IMR-90 (cell line): ENCODE measurements around the gene IRS2. TPM values are rescaled to one million over a fixed set of nuclear protein-coding genes. Genes with fewer than 3 reads are reported as not detected.

Experiments used
- ATAC-seq: fragments of 200-7000 bp; cut with Tn5 transposase; 2 replicates; pipeline ENCODE4 v1.9.1; 2020; ENCODE audit warnings: low read depth, mild to moderate bottlenecking, moderate library complexity
- BruUV-seq: library from RNA; stranded (reverse); fragments of 400-500 nt; replicated peaks from 2 replicates; lab custom pipeline; 2021; lab: Mats Ljungman, UMichigan
- CTCF ChIA-PET: fragments of 300-600 bp; formaldehyde crosslinking; extraction: SDS; loops from one replicate; lab custom pipeline; 2021; ENCODE audit warnings: antibody characterized with exemption; lab: Yijun Ruan, JAX
- POLR2A ChIA-PET: fragments of 300-600 bp; sonication (Branson Sonifier 250); formaldehyde crosslinking; loops from one replicate; lab custom pipeline; 2022; ENCODE audit warnings: antibody characterized with exemption; ENCODE audit not compliant: unreplicated experiment; lab: Charles Lee
- DNase-seq: peaks from one replicate; pipeline ENCODE4 v3.0.0; 2013
- H2AFZ ChIP-seq: replicated peaks from 2 replicates; pipeline ENCODE3; 2013; ENCODE audit warnings: low read length, mild to moderate bottlenecking; ENCODE audit not compliant: poor library complexity
- H2AK5ac ChIP-seq: 2 replicates; pipeline ENCODE4 v1.6.1; 2013; ENCODE audit warnings: low read depth, low read length, inconsistent platforms
- H2AK9ac ChIP-seq: replicated peaks from 2 replicates; pipeline ENCODE3; 2013; ENCODE audit warnings: mild to moderate bottlenecking, low read depth, low read length, moderate library complexity; ENCODE audit not compliant: poor library complexity
- H2BK120ac ChIP-seq: 2 replicates; pipeline ENCODE4 v1.6.1; 2013; ENCODE audit warnings: low read depth, low read length, inconsistent platforms
- H2BK15ac ChIP-seq: 3 replicates; pipeline ENCODE4 v1.6.1; 2013; ENCODE audit warnings: low read depth, low read length, inconsistent platforms
- H2BK20ac ChIP-seq: 2 replicates; pipeline ENCODE4 v1.6.1; 2013; ENCODE audit warnings: low read depth, mild to moderate bottlenecking, inconsistent platforms, low read length, moderate library complexity
- H2BK5ac ChIP-seq: 2 replicates; pipeline ENCODE4 v1.6.1; 2013; ENCODE audit warnings: mild to moderate bottlenecking, low read depth, low read length, inconsistent platforms; ENCODE audit not compliant: poor library complexity, severe bottlenecking
- H3K14ac ChIP-seq: replicated peaks from 2 replicates; pipeline ENCODE4 v1.6.1; 2013; ENCODE audit warnings: low read depth, low read length, inconsistent platforms
- H3K18ac ChIP-seq: 2 replicates; pipeline ENCODE4 v1.6.1; 2013; ENCODE audit warnings: low read depth, low read length, control low read depth
- H3K23ac ChIP-seq: 2 replicates; pipeline ENCODE4 v1.6.1; 2013; ENCODE audit warnings: low read depth, low read length, inconsistent platforms
- H3K27ac ChIP-seq: 2 replicates; pipeline ENCODE4 v1.5.1; 2013; ENCODE audit warnings: mild to moderate bottlenecking, control low read depth, low read length; ENCODE audit not compliant: insufficient read depth
- H3K27me3 ChIP-seq: 2 replicates; pipeline ENCODE4 v1.6.1; 2013; ENCODE audit warnings: low read length; ENCODE audit not compliant: control insufficient read depth, insufficient read depth
- H3K36me3 ChIP-seq: 2 replicates; pipeline ENCODE4 v1.6.1; 2013; ENCODE audit warnings: low read length, mixed read lengths; ENCODE audit not compliant: control insufficient read depth, insufficient read depth
- H3K4ac ChIP-seq: 2 replicates; pipeline ENCODE4 v1.6.1; 2013; ENCODE audit warnings: low read depth, low read length, inconsistent platforms
- H3K4me1 ChIP-seq: 2 replicates; pipeline ENCODE4 v1.6.1; 2013; ENCODE audit warnings: low read length, mixed read lengths; ENCODE audit not compliant: control insufficient read depth, insufficient read depth
- H3K4me2 ChIP-seq: 2 replicates; pipeline ENCODE4 v1.6.1; 2013; ENCODE audit warnings: low read depth, mild to moderate bottlenecking, control low read depth, low read length, moderate library complexity
- H3K4me3 ChIP-seq: 2 replicates; pipeline ENCODE4 v1.5.1; 2013; ENCODE audit warnings: low read depth, mild to moderate bottlenecking, control low read depth, low read length, moderate library complexity; ENCODE audit not compliant: insufficient read depth
- H3K56ac ChIP-seq: 2 replicates; pipeline ENCODE4 v1.6.1; 2013; ENCODE audit warnings: low read length, inconsistent platforms; ENCODE audit not compliant: insufficient read depth; ENCODE audit errors: extremely low read depth
- H3K79me1 ChIP-seq, 2 experiments: 2 replicates each; pipeline ENCODE4 v1.6.1; 2013; ENCODE audit warnings: low read length in 2 of 2, inconsistent platforms in 1 of 2, low read depth in 1 of 2
- H3K9ac ChIP-seq: 2 replicates; pipeline ENCODE4 v1.6.1; 2013; ENCODE audit warnings: low read depth, low read length, control low read depth
- H3K9me1 ChIP-seq: 2 replicates; pipeline ENCODE4 v1.6.1; 2013; ENCODE audit warnings: low read length, inconsistent platforms; ENCODE audit not compliant: insufficient read depth
- H3K9me3 ChIP-seq: 2 replicates; pipeline ENCODE4 v1.6.1; 2013; ENCODE audit warnings: low read length; ENCODE audit not compliant: control insufficient read depth, insufficient read depth
- H4K20me1 ChIP-seq: 2 replicates; pipeline ENCODE4 v1.6.1; 2013; ENCODE audit warnings: low read length, inconsistent platforms; ENCODE audit not compliant: insufficient read depth
- H4K5ac ChIP-seq: 2 replicates; pipeline ENCODE4 v1.6.1; 2013; ENCODE audit warnings: mild to moderate bottlenecking, low read depth, low read length, control low read depth
- H4K8ac ChIP-seq, 2 experiments: 2 replicates each; pipeline ENCODE4 v1.6.1; 2013; ENCODE audit warnings: low read depth in 2 of 2, low read length in 2 of 2, control low read depth in 1 of 2, inconsistent platforms in 1 of 2
- H4K91ac ChIP-seq: 2 replicates; pipeline ENCODE4 v1.6.1; 2013; ENCODE audit warnings: low read depth, low read length, inconsistent platforms; ENCODE audit not compliant: insufficient read depth
- BHLHE40 ChIP-seq: fragments of 150-350 bp; IDR thresholded peaks from 2 replicates; pipeline ENCODE4 v1.6.1; 2016; ENCODE audit warnings: mild to moderate bottlenecking, low read depth, low read length
- CEBPB ChIP-seq: IDR thresholded peaks from 2 replicates; pipeline ENCODE4 v1.6.1; 2012; ENCODE audit warnings: low read depth, low read length, improper control_type of control experiment
- FOS ChIP-seq: fragments of 150-350 bp; IDR thresholded peaks from 2 replicates; pipeline ENCODE4 v1.6.1; 2016; ENCODE audit warnings: low read depth, low read length
- MAFK ChIP-seq: IDR thresholded peaks from 2 replicates; pipeline ENCODE4 v1.6.1; 2012; ENCODE audit warnings: low read depth, low read length, improper control_type of control experiment
- MAZ ChIP-seq: IDR thresholded peaks from 2 replicates; pipeline ENCODE4 v1.6.1; 2012; ENCODE audit warnings: low read depth, mild to moderate bottlenecking, low read length, improper control_type of control experiment, moderate library complexity, borderline replicate concordance
- MXI1 ChIP-seq: IDR thresholded peaks from 2 replicates; pipeline ENCODE4 v1.6.1; 2012; ENCODE audit warnings: low read depth, mild to moderate bottlenecking, low read length, moderate library complexity, borderline replicate concordance
- NFE2L2 ChIP-seq: fragments of 150-350 bp; IDR thresholded peaks from 2 replicates; pipeline ENCODE4 v1.6.1; 2016; ENCODE audit warnings: low read depth, mild to moderate bottlenecking, low read length
- POLR2A ChIP-seq: IDR thresholded peaks from 2 replicates; pipeline ENCODE4 v1.6.1; 2012; ENCODE audit warnings: mild to moderate bottlenecking, low read depth, low read length
- RAD21 ChIP-seq: IDR thresholded peaks from 2 replicates; pipeline ENCODE4 v1.6.1; 2012; ENCODE audit warnings: low read length, improper control_type of control experiment
- RCOR1 ChIP-seq: IDR thresholded peaks from 2 replicates; pipeline ENCODE4 v1.6.1; 2012; ENCODE audit warnings: mild to moderate bottlenecking, low read length, improper control_type of control experiment; ENCODE audit not compliant: insufficient replicate concordance
- RFX5 ChIP-seq: IDR thresholded peaks from 2 replicates; pipeline ENCODE4 v1.8.0; 2012; ENCODE audit warnings: low read depth, mild to moderate bottlenecking, low read length, moderate library complexity
- SMC3 ChIP-seq: fragments of 150-350 bp; IDR thresholded peaks from 2 replicates; pipeline ENCODE4 v1.6.1; 2016; ENCODE audit warnings: low read depth, mild to moderate bottlenecking, antibody characterized with exemption, low read length, moderate library complexity
- WGBS, 2 experiments: methylation state at CpG; one replicate each; pipeline versions ENCODE4 v1.1.5 to v1.1.7; 2013; ENCODE audit warnings: missing lambda C conversion rate in 2 of 2; ENCODE audit not compliant: insufficient read length in 1 of 2; ENCODE audit errors: extremely low coverage in 2 of 2; 5-methylcytosine and 5-hydroxymethylcytosine counted together
- dilution Hi-C: fragments of 300-500 bp; cut with HindIII; formaldehyde crosslinking; loops from one replicate; pipeline ENCODE4 v1.14.3; 2018; ENCODE audit warnings: low sequenced_read_pairs; ENCODE audit not compliant: unreplicated experiment
- in situ Hi-C: fragments of 300-500 bp; cut with MboI; formaldehyde crosslinking; loops from 3 replicates; pipeline ENCODE4 v1.14.3; 2019; ENCODE audit warnings: low sequenced_read_pairs, inconsistent platforms, mixed read lengths
- intact Hi-C: fragments of 100-400 bp; cut with micrococcal nuclease; formaldehyde crosslinking; loops from 2 replicates; pipeline ENCODE4 v1.10.0; 2022
- polyA plus RNA-seq, 3 experiments: library from polyadenylated mRNA; depleted of rRNA; stranded (reverse); fragments of >200 nt; gene quantifications; 2 replicates each; pipeline ENCODE4 v1.2.3, GENCODE V29; 2012; ENCODE audit warnings: low replicate concordance in 1 of 3
- total RNA-seq: library from RNA; depleted of rRNA; stranded (reverse); fragments of >200 nt; gene quantifications from 2 replicates; pipeline ENCODE4 v1.2.3, GENCODE V29; 2012
- TF ChIP-seq, protein P1 (sequence below): fragments of 150-350 bp; IDR thresholded peaks from 2 replicates; pipeline ENCODE4 v1.6.1; 2016; ENCODE audit warnings: low read depth, mild to moderate bottlenecking, low read length, moderate library complexity, borderline replicate concordance
- TF ChIP-seq, protein P2 (sequence below): conservative IDR thresholded peaks from 2 replicates; pipeline ENCODE4 v1.5.1; 2012; ENCODE audit warnings: mild to moderate bottlenecking, low read depth, low read length, improper control_type of control experiment
- TF ChIP-seq, protein P3 (sequence below): fragments of 150-350 bp; IDR thresholded peaks from 2 replicates; pipeline ENCODE4 v1.6.1; 2017; ENCODE audit warnings: mild to moderate bottlenecking, antibody characterized with exemption, low read length, low read depth

The IRS2 gene
- total and polyA plus RNA-seq, 2 of the 4 experiments (the other 2 are of a cell fraction): 0.36 to 1.4 TPM

DNA sequence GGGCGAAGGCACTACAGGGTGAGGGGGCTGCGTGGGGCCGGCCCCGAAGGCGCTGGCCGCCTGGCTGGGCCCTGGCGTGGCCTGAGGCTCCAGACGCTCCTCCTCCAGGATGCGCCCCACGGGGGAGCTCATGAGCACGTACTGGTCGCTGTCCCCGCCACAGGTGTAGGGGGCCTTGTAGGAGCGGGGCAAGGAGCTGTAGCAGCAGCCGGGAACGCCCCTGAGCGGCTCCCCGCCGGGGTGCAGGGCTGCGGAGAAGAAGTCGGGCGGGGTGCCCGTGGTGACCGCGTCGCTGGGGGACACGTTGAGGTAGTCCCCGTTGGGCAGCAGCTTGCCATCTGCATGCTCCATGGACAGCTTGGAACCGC, 3.0 kb downstream of the IRS2 start:
- Histone ChIP-seq H3K18ac (no peak overlapping the region), H3K56ac (no peak overlapping the region), H3K36me3 (peaks cover 28% of the 10 kb centered on the region), H3K27ac (no peak overlapping the region), H2BK120ac (no peak overlapping the region), H3K14ac (no peak overlapping the region), H3K9me3 (no peaks in the 10 kb centered on the region), H3K9me1 (no peaks in the 10 kb centered on the region; the same call in 1 of the 2 replicates), H3K4me1 (peaks cover 15% of the 10 kb centered on the region), H2AFZ (peak overlapping the region; percentile 86), H4K91ac (no peak overlapping the region), H2AK9ac (no peak overlapping the region), H3K27me3 (peaks cover 2% of the 10 kb centered on the region; the same call in 1 of the 2 replicates), H2AK5ac (no peak overlapping the region), H2BK15ac (no peak overlapping the region), H3K4me2 (no peak overlapping the region), H3K79me1 (peaks cover 17 to 28% of the 10 kb centered on the region in 2 experiments; a peak in 3 of 4 replicates), H3K4ac (no peak overlapping the region), H2BK5ac (no peak overlapping the region), H3K23ac (no peak overlapping the region), H3K9ac (no peak overlapping the region), H4K5ac (no peak overlapping the region), H3K4me3 (no peak overlapping the region), H4K8ac (no peak overlapping the region), H4K20me1 (peaks cover 37% of the 10 kb centered on the region), H2BK20ac (no peak overlapping the region)
- 93% methylated on average over 23 of the region's 29 CpGs; no CpG with 5 or more reads in 1 of the 2 experiments for WGBS, 2 experiments
- TF ChIP-seq, protein P1, sequence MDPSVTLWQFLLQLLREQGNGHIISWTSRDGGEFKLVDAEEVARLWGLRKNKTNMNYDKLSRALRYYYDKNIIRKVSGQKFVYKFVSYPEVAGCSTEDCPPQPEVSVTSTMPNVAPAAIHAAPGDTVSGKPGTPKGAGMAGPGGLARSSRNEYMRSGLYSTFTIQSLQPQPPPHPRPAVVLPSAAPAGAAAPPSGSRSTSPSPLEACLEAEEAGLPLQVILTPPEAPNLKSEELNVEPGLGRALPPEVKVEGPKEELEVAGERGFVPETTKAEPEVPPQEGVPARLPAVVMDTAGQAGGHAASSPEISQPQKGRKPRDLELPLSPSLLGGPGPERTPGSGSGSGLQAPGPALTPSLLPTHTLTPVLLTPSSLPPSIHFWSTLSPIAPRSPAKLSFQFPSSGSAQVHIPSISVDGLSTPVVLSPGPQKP: no peak
- TF ChIP-seq, protein P2, sequence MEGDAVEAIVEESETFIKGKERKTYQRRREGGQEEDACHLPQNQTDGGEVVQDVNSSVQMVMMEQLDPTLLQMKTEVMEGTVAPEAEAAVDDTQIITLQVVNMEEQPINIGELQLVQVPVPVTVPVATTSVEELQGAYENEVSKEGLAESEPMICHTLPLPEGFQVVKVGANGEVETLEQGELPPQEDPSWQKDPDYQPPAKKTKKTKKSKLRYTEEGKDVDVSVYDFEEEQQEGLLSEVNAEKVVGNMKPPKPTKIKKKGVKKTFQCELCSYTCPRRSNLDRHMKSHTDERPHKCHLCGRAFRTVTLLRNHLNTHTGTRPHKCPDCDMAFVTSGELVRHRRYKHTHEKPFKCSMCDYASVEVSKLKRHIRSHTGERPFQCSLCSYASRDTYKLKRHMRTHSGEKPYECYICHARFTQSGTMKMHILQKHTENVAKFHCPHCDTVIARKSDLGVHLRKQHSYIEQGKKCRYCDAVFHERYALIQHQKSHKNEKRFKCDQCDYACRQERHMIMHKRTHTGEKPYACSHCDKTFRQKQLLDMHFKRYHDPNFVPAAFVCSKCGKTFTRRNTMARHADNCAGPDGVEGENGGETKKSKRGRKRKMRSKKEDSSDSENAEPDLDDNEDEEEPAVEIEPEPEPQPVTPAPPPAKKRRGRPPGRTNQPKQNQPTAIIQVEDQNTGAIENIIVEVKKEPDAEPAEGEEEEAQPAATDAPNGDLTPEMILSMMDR: no peak
- no peak for TF ChIP-seq MAFK
- TF ChIP-seq RFX5: no peak
- TF ChIP-seq SMC3: no peak
- no peak for TF ChIP-seq CEBPB
- no peak for TF ChIP-seq POLR2A
- no peak for TF ChIP-seq RAD21
- TF ChIP-seq MXI1: no peak
- no peak for TF ChIP-seq BHLHE40
- TF ChIP-seq, protein P3, sequence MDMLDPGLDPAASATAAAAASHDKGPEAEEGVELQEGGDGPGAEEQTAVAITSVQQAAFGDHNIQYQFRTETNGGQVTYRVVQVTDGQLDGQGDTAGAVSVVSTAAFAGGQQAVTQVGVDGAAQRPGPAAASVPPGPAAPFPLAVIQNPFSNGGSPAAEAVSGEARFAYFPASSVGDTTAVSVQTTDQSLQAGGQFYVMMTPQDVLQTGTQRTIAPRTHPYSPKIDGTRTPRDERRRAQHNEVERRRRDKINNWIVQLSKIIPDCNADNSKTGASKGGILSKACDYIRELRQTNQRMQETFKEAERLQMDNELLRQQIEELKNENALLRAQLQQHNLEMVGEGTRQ: no peak
- TF ChIP-seq MAZ: no peak
- no peak for TF ChIP-seq NFE2L2
- TF ChIP-seq FOS: no peak
- TF ChIP-seq RCOR1: no peak
- intact Hi-C loops (no loop called here), dilution Hi-C loops (loop anchor here (25.0 kb wide), 1 partner anchor 329 kb away; no protein-coding TSS in a partner anchor), in situ Hi-C loops (no loop called here)
- CTCF ChIA-PET: no interaction called here
- DNase-seq (no peak), ATAC-seq (no peak)
- BruUV-seq: no TSS peak
- POLR2A ChIA-PET: no interaction called here
